ENCODE data around the gene RAPGEF2.

DNA sequence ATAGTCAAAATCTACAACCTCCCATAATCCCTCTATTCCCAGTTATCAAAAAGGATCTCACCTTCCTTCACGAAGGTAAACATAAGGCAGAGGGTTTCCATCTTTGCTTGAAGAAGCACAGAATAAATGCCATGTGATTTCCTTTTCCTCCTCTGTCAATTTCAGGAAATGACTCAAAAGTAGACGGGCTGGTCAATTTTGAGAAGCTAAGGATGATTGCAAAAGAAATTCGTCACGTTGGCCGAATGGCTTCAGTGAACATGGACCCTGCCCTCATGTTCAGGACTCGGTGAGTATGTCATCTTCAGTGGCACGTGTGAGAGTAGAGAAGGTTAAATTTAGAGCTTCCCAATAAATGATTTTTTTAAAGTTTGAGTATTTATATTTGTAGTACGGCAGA lies 240.2 kb downstream of the RAPGEF2 start:
- TF ChIP-seq ZNF274 (IDR thresholded peaks at IDR 0.05; ENCODE audit: borderline replicate concordance, extremely low read depth, low read length), result no peak
- TF ChIP-seq POLR2A (IDR thresholded peaks at IDR 0.05; ENCODE audit: control extremely low read depth in 1 of 2, low read depth in 2 of 2, low read length in 2 of 2), result no peak
- TF ChIP-seq, protein P1, sequence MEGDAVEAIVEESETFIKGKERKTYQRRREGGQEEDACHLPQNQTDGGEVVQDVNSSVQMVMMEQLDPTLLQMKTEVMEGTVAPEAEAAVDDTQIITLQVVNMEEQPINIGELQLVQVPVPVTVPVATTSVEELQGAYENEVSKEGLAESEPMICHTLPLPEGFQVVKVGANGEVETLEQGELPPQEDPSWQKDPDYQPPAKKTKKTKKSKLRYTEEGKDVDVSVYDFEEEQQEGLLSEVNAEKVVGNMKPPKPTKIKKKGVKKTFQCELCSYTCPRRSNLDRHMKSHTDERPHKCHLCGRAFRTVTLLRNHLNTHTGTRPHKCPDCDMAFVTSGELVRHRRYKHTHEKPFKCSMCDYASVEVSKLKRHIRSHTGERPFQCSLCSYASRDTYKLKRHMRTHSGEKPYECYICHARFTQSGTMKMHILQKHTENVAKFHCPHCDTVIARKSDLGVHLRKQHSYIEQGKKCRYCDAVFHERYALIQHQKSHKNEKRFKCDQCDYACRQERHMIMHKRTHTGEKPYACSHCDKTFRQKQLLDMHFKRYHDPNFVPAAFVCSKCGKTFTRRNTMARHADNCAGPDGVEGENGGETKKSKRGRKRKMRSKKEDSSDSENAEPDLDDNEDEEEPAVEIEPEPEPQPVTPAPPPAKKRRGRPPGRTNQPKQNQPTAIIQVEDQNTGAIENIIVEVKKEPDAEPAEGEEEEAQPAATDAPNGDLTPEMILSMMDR (IDR thresholded peaks at IDR 0.05; ENCODE audit: control extremely low read depth in 1 of 3, insufficient read depth in 1 of 3, low read depth in 1 of 3, low read length in 3 of 3), result no peak
- TF ChIP-seq EP300 (IDR thresholded peaks at IDR 0.05; ENCODE audit: borderline replicate concordance in 1 of 2, low read depth in 2 of 2, low read length in 2 of 2), result no peak
- TF ChIP-seq TBP (IDR thresholded peaks at IDR 0.05; ENCODE audit: low read depth, low read length), result no peak
- no peak for TF ChIP-seq SP1 (IDR thresholded peaks at IDR 0.05; ENCODE audit: low read depth, low read length)
- TF ChIP-seq YY1 (IDR thresholded peaks at IDR 0.05; ENCODE audit: low read depth, low read length), result no peak
- TF ChIP-seq POLR2AphosphoS5 (IDR thresholded peaks at IDR 0.05; ENCODE audit: low read depth, low read length), result no peak
- TF ChIP-seq RAD21 (IDR thresholded peaks at IDR 0.05 in 1 of 2, conservative IDR thresholded peaks at IDR 0.05 in 1 of 2; ENCODE audit: low read depth in 2 of 2, low read length in 2 of 2), result no peak
- no peak for TF ChIP-seq EZH2 (IDR thresholded peaks at IDR 0.05; ENCODE audit: low read depth, low read length, severe bottlenecking)
- TF ChIP-seq NRF1 (IDR thresholded peaks at IDR 0.05; ENCODE audit: low read depth, low read length), result no peak
- TF ChIP-seq CHD2 (IDR thresholded peaks at IDR 0.05; ENCODE audit: low read length), result no peak
- no peak for TF ChIP-seq BCL11A (IDR thresholded peaks at IDR 0.05; ENCODE audit: low read depth in 2 of 2, low read length in 2 of 2)
- TF ChIP-seq RFX5 (IDR thresholded peaks at IDR 0.05; ENCODE audit: borderline replicate concordance, low read depth, low read length), result no peak

Measured in H1 (cell line).